Astrocyte (in vitro differentiated cells and primary cell): ENCODE data around the gene SHROOM3. TPM values are rescaled to one million over a fixed set of nuclear protein-coding genes. Genes with fewer than 3 reads are reported as not detected.
A peak's percentile ranks its signal among the peaks of the same experiment; 100 is the strongest.

Source experiments
- DNase-seq: peaks from one replicate; pipeline ENCODE4 v3.0.0-alpha.2; 2010; ENCODE audit warnings: low read depth
- FAIRE-seq: peaks from 2 replicates; lab custom pipeline; 2011; peaks lifted over from hg19 to GRCh38; lab: Jason Lieb, UNC
- H2AFZ ChIP-seq: 2 replicates; pipeline ENCODE4 v1.6.0; 2012; ENCODE audit warnings: low read depth, low read length, inconsistent platforms
- H3K27ac ChIP-seq: 2 replicates; pipeline ENCODE4 v1.5.1; 2011; ENCODE audit warnings: low read depth, low read length, inconsistent platforms
- H3K27me3 ChIP-seq: 2 replicates; pipeline ENCODE4 v1.6.0; 2011; ENCODE audit warnings: low read length, inconsistent platforms; ENCODE audit not compliant: insufficient read depth
- H3K36me3 ChIP-seq: 2 replicates; pipeline ENCODE4 v1.5.1; 2011; ENCODE audit warnings: low read length, inconsistent platforms; ENCODE audit not compliant: insufficient read depth
- H3K4me1 ChIP-seq: 2 replicates; pipeline ENCODE4 v1.5.1; 2011; ENCODE audit warnings: low read length, inconsistent platforms; ENCODE audit not compliant: insufficient read depth
- H3K4me2 ChIP-seq: 2 replicates; pipeline ENCODE4 v1.6.0; 2012; ENCODE audit warnings: low read length, inconsistent platforms
- H3K4me3 ChIP-seq: 2 replicates; pipeline ENCODE4 v1.5.1; 2011; ENCODE audit warnings: low read depth, mild to moderate bottlenecking, low read length, inconsistent platforms; ENCODE audit not compliant: insufficient read depth
- H3K79me2 ChIP-seq: 2 replicates; pipeline ENCODE4 v1.6.0; 2012; ENCODE audit warnings: mild to moderate bottlenecking, low read length, inconsistent platforms; ENCODE audit not compliant: insufficient read depth
- H3K9ac ChIP-seq: 2 replicates; pipeline ENCODE4 v1.6.0; 2012; ENCODE audit warnings: mild to moderate bottlenecking, low read length, inconsistent platforms
- H3K9me3 ChIP-seq: 2 replicates; pipeline ENCODE4 v1.5.1; 2012; ENCODE audit warnings: low read depth, mild to moderate bottlenecking, low read length, inconsistent platforms; ENCODE audit not compliant: insufficient read depth
- H4K20me1 ChIP-seq: 2 replicates; pipeline ENCODE4 v1.6.0; 2012; ENCODE audit warnings: low read length, inconsistent platforms; ENCODE audit not compliant: insufficient read depth
- H3K27ac Mint-ChIP-seq: one replicate; pipeline ENCODE4 v1.8.0; 2021; ENCODE audit warnings: mild to moderate bottlenecking, mixed read lengths; ENCODE audit not compliant: unreplicated experiment
- H3K27me3 Mint-ChIP-seq: one replicate; pipeline ENCODE4 v1.8.0; 2021; ENCODE audit warnings: low read depth, mixed read lengths; ENCODE audit not compliant: unreplicated experiment
- H3K36me3 Mint-ChIP-seq: one replicate; pipeline ENCODE4 v1.8.0; 2021; ENCODE audit warnings: low read depth, mixed read lengths; ENCODE audit not compliant: unreplicated experiment
- H3K4me1 Mint-ChIP-seq: one replicate; pipeline ENCODE4 v1.8.0; 2021; ENCODE audit warnings: low read depth, mixed read lengths; ENCODE audit not compliant: unreplicated experiment
- H3K4me3 Mint-ChIP-seq: one replicate; pipeline ENCODE4 v1.8.0; 2021; ENCODE audit warnings: mild to moderate bottlenecking, moderate library complexity, mixed read lengths; ENCODE audit not compliant: unreplicated experiment
- H3K9me3 Mint-ChIP-seq: one replicate; pipeline ENCODE4 v1.8.0; 2021; ENCODE audit warnings: mild to moderate bottlenecking, mixed read lengths; ENCODE audit not compliant: unreplicated experiment
- EZH2 ChIP-seq: IDR thresholded peaks from 2 replicates; pipeline ENCODE4 v1.6.1; 2012; ENCODE audit warnings: mild to moderate bottlenecking, low read length, inconsistent platforms; ENCODE audit not compliant: insufficient read depth
- total RNA-seq: library from RNA; stranded (reverse); gene quantifications from 2 replicates; pipeline ENCODE4 v1.2.1, GENCODE V29; 2021
- TF ChIP-seq, protein P1 (sequence below): IDR thresholded peaks from 2 replicates; pipeline ENCODE4 v1.5.1; 2011; ENCODE audit warnings: low read depth, mild to moderate bottlenecking, inconsistent platforms, low read length, moderate library complexity; ENCODE audit not compliant: insufficient read depth

Gene SHROOM3
- total RNA-seq, 1 donor from 2014 or later: 64.6 TPM

DNA sequence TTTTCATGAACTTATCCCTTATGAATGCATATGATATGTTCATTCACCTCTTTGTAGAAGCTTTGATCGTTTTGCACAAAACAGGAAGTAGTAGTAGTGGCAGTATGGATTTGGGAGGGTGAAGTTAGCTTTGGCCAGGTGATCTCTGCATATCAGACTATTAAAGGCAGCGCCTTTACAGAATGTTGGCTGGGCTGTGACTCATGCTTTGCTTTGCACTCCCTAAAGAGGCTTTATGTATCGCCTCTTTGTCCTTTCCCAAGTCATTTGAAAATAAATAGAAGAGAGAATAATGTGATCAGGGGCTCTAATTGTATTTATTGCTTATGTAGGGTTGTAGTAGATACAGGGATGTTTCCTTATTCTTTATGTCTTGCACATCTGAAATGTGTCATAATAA lies 50.4 kb downstream of the SHROOM3 start:
- Histone ChIP-seq H3K27me3 (no peaks in the 10 kb centered on the region), H3K4me2 (no peak overlapping the region), H3K4me1 (peaks cover 4% of the 10 kb centered on the region), H3K9me3 (no peaks in the 10 kb centered on the region), H3K4me3 (no peak overlapping the region), H3K9ac (no peak overlapping the region), H2AFZ (no peak overlapping the region), H3K27ac (no peak overlapping the region), H3K79me2 (no peaks in the 10 kb centered on the region), H3K36me3 (no peaks in the 10 kb centered on the region), H4K20me1 (no peaks in the 10 kb centered on the region)
- DNase-seq (peak; percentile 29), FAIRE-seq (no peak)
- H3K27ac Mint-ChIP-seq: no peak overlapping the region
- TF ChIP-seq EZH2: no peak
- TF ChIP-seq, protein P1, sequence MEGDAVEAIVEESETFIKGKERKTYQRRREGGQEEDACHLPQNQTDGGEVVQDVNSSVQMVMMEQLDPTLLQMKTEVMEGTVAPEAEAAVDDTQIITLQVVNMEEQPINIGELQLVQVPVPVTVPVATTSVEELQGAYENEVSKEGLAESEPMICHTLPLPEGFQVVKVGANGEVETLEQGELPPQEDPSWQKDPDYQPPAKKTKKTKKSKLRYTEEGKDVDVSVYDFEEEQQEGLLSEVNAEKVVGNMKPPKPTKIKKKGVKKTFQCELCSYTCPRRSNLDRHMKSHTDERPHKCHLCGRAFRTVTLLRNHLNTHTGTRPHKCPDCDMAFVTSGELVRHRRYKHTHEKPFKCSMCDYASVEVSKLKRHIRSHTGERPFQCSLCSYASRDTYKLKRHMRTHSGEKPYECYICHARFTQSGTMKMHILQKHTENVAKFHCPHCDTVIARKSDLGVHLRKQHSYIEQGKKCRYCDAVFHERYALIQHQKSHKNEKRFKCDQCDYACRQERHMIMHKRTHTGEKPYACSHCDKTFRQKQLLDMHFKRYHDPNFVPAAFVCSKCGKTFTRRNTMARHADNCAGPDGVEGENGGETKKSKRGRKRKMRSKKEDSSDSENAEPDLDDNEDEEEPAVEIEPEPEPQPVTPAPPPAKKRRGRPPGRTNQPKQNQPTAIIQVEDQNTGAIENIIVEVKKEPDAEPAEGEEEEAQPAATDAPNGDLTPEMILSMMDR: no peak
- peaks cover 5% of the 10 kb centered on the region for H3K36me3 Mint-ChIP-seq
- no peak overlapping the region for H3K4me3 Mint-ChIP-seq
- H3K9me3 Mint-ChIP-seq: peaks cover 23% of the 10 kb centered on the region
- H3K4me1 Mint-ChIP-seq: peaks cover 15% of the 10 kb centered on the region
- no peaks in the 10 kb centered on the region for H3K27me3 Mint-ChIP-seq

DNA sequence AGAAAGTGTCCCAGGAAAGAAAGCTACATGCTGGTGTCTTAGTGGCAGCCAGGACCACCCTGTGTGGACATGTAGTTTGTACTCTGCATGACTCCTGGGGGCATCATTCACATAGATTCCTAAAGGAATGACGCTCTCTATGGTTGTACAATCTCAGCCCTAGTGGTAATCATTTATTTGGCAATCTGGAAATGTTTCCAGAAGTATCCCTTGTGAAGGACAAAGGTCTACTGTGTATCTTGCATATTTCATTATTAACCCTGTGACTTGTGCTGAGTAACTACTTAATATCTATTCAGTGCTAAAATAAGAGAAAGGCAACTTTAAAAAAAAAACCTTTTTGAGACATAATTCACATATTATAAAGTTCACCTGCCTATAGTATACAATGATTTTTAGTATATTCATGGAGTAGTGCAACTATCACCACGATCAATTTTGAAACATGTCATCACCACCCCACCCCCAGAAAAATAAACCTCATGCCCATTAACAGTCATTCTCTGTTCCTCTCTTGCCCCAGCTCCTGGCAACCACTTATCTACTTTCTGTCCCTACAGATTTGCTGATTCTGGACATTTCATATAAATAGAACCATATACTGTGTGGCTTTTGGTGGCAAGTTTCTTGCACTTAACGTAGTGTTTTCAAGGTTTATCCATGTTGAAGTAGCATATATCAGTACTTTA lies 51.7 kb downstream of the SHROOM3 start:
- no peak overlapping the region for H3K9ac ChIP-seq
- H3K27ac ChIP-seq: no peak overlapping the region
- FAIRE-seq (no peak), DNase-seq (no peak)
- H2AFZ ChIP-seq: no peak overlapping the region
- no peaks in the 10 kb centered on the region for H3K79me2 ChIP-seq
- H3K4me3 ChIP-seq: no peak overlapping the region
- Mint-ChIP-seq H3K9me3 (peaks cover 14% of the 10 kb centered on the region), H3K27ac (no peak overlapping the region), H3K27me3 (no peaks in the 10 kb centered on the region), H3K4me1 (peaks cover 15% of the 10 kb centered on the region), H3K4me3 (no peak overlapping the region), H3K36me3 (peaks cover 3% of the 10 kb centered on the region)
- H3K27me3 ChIP-seq: no peaks in the 10 kb centered on the region
- no peaks in the 10 kb centered on the region for H4K20me1 ChIP-seq
- TF ChIP-seq EZH2: no peak
- TF ChIP-seq, protein P1: no peak
- H3K9me3 ChIP-seq: no peaks in the 10 kb centered on the region
- no peak overlapping the region for H3K4me2 ChIP-seq
- peaks cover 4% of the 10 kb centered on the region for H3K4me1 ChIP-seq
- H3K36me3 ChIP-seq: no peaks in the 10 kb centered on the region

DNA sequence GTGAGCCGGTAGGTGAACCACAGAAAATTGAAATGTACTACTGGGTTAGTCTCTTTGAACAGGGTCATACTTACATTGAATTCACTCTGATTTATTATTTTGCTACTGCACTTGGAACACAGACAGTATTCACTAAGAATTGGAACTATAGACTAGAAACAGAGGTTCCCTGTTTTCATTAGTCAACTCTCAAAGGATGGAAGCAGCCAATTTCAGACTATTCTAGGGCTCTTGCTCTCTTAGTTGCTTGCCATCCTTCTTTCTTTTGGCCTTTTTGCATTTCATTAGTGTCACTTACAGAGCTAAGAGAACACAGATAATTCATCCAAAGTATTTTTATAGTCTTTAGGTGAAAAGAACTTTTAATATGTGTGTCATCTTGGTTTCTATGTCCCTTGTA lies 52.6 kb downstream of the SHROOM3 start:
- H3K36me3 Mint-ChIP-seq: peaks cover 3% of the 10 kb centered on the region
- H3K4me3 Mint-ChIP-seq: no peak overlapping the region
- no peak overlapping the region for H3K27ac Mint-ChIP-seq
- no peak overlapping the region for H3K27ac ChIP-seq
- TF ChIP-seq, protein P1: no peak
- TF ChIP-seq EZH2: no peak
- no peaks in the 10 kb centered on the region for H4K20me1 ChIP-seq
- H3K4me1 Mint-ChIP-seq: peaks cover 15% of the 10 kb centered on the region
- peaks cover 8% of the 10 kb centered on the region for H3K9me3 Mint-ChIP-seq
- no peak for FAIRE-seq
- H3K36me3 ChIP-seq: no peaks in the 10 kb centered on the region
- no peaks in the 10 kb centered on the region for H3K27me3 Mint-ChIP-seq
- no peak overlapping the region for H2AFZ ChIP-seq
- no peak for DNase-seq
- peaks cover 4% of the 10 kb centered on the region for H3K4me1 ChIP-seq
- no peak overlapping the region for H3K9ac ChIP-seq
- no peak overlapping the region for H3K4me2 ChIP-seq
- no peaks in the 10 kb centered on the region for H3K9me3 ChIP-seq
- no peak overlapping the region for H3K4me3 ChIP-seq
- H3K27me3 ChIP-seq: no peaks in the 10 kb centered on the region
- no peaks in the 10 kb centered on the region for H3K79me2 ChIP-seq
